T follicular helper cell (primary cell): ENCODE measurements around the gene LMNTD1.
"Not testable (repeated sequence)": the region's sequence is repeated elsewhere in the genome, so short reads cannot be mapped to it uniquely, and the experiment has no call there.

ENCODE experiments used
- DNase-seq: peaks from one replicate; pipeline ENCODE4 v3.0.0-alpha.2; 2020; ENCODE audit warnings: low read depth

Gene LMNTD1

GRCh38 chr12:25433024-25433423 lies 120.1 kb downstream of the LMNTD1 start:
- no peak for DNase-seq

- DNase-seq: no peak
Measured at GRCh38 chr12:25427337-25428249, 125.5 kb downstream of the LMNTD1 start.

GRCh38 chr12:25426821-25427220 lies 126.3 kb downstream of the LMNTD1 start:
- DNase-seq: not testable (repeated sequence)
